WTC11 (cell line): ENCODE results near the gene FGF3.

Experiments
- SP1 ChIP-seq: sonication (generic); formaldehyde crosslinking; conservative IDR thresholded peaks from 2 replicates; pipeline ENCODE4 v1.8.1; 2022; ENCODE audit warnings: missing genetic modification reagents
- TCF7 ChIP-seq: sonication (generic); formaldehyde crosslinking; IDR thresholded peaks from 2 replicates; pipeline ENCODE4 v1.8.0; 2022; ENCODE audit warnings: mild to moderate bottlenecking, low read depth, missing genetic modification reagents, moderate library complexity
- ZNF281 ChIP-seq: sonication (generic); formaldehyde crosslinking; IDR thresholded peaks from 2 replicates; pipeline ENCODE4 v1.8.0; 2023; ENCODE audit warnings: mild to moderate bottlenecking, missing genetic modification reagents
- ZNF416 ChIP-seq: fragments of 250-450 bp; sonication (Bioruptor Pico); IDR thresholded peaks from 2 replicates; pipeline ENCODE4 v1.9.0; 2021; ENCODE audit warnings: mild to moderate bottlenecking, inconsistent platforms
- ZNF512 ChIP-seq: sonication (generic); formaldehyde crosslinking; IDR thresholded peaks from 2 replicates; pipeline ENCODE4 v1.8.1; 2022; ENCODE audit warnings: missing genetic modification reagents, borderline replicate concordance
- TF ChIP-seq, protein P1 (sequence below): fragments of 200-600 bp; IDR thresholded peaks from 2 replicates; pipeline ENCODE4 v1.8.0; 2022; ENCODE audit warnings: antibody characterized with exemption

- TF ChIP-seq ZNF281 (no peak), ZNF512 (no peak), SP1 (CRISPR knock-in tag) (no peak), TCF7 (CRISPR knock-in tag) (no peak), ZNF416 (CRISPR knock-in tag) (no peak)
- TF ChIP-seq, protein P1, sequence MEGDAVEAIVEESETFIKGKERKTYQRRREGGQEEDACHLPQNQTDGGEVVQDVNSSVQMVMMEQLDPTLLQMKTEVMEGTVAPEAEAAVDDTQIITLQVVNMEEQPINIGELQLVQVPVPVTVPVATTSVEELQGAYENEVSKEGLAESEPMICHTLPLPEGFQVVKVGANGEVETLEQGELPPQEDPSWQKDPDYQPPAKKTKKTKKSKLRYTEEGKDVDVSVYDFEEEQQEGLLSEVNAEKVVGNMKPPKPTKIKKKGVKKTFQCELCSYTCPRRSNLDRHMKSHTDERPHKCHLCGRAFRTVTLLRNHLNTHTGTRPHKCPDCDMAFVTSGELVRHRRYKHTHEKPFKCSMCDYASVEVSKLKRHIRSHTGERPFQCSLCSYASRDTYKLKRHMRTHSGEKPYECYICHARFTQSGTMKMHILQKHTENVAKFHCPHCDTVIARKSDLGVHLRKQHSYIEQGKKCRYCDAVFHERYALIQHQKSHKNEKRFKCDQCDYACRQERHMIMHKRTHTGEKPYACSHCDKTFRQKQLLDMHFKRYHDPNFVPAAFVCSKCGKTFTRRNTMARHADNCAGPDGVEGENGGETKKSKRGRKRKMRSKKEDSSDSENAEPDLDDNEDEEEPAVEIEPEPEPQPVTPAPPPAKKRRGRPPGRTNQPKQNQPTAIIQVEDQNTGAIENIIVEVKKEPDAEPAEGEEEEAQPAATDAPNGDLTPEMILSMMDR = no peak
Measured at GRCh38 chr11:69796063-69796462, 23.2 kb downstream of the FGF3 start.
